Measurements from ENCODE around the gene TRIM3.

The TRIM3 gene

DNA sequence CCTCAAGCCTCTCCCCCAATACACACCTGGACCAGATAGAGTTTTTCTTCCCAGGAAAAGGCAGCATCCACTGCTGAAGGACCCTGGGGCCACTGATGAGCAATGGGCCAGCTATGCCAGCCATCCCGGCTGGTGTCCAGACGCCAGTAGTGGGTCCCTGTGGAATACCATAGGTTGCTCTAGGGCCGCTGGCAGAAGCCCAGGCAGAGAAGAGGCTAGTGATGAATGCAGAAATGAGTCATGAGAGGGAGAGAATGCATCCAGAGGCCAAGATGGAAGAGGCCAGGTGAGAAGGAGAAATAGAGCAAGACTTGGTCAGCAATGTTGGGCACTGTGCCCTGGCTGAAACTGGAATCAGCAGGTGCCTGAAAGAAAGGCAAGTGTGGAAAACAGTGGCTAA lies 41.9 kb downstream of the TRIM3 start:
- no peak overlapping the region for H3K4me3 ChIP-seq (replicated peaks in 1 of 2; ENCODE audit: low read depth in 2 of 2, low read length in 2 of 2)
- DNase-seq (ENCODE audit: low read depth in 2 of 2) = peak; percentile 66 to 92
- TF ChIP-seq, protein P1, sequence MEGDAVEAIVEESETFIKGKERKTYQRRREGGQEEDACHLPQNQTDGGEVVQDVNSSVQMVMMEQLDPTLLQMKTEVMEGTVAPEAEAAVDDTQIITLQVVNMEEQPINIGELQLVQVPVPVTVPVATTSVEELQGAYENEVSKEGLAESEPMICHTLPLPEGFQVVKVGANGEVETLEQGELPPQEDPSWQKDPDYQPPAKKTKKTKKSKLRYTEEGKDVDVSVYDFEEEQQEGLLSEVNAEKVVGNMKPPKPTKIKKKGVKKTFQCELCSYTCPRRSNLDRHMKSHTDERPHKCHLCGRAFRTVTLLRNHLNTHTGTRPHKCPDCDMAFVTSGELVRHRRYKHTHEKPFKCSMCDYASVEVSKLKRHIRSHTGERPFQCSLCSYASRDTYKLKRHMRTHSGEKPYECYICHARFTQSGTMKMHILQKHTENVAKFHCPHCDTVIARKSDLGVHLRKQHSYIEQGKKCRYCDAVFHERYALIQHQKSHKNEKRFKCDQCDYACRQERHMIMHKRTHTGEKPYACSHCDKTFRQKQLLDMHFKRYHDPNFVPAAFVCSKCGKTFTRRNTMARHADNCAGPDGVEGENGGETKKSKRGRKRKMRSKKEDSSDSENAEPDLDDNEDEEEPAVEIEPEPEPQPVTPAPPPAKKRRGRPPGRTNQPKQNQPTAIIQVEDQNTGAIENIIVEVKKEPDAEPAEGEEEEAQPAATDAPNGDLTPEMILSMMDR (IDR thresholded peaks at IDR 0.05; ENCODE audit: low read depth, low read length) = no peak

DNA sequence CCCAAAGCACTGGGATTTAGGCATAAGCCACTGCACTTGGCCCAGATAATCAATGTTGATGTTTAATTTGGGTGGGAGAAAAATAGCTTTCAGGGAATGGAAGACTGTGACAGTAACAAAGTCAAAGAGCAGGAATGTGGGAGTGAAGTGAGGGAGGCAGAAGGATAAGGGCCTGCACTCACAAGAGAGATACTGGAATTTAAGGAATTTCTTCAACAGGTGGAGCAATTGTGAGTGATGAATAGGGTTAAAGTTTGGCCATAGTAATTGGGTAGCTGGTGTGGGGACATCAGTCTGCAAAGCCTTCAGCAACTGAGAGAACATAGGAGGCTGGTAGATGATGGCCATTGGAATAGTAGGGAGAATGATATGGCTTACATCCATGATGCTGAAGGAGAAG lies 46.2 kb downstream of the TRIM3 start:
- no peak for DNase-seq (ENCODE audit: low read depth in 2 of 2)
- TF ChIP-seq, protein P1 (IDR thresholded peaks at IDR 0.05; ENCODE audit: low read depth, low read length) = no peak
- H3K4me3 ChIP-seq (replicated peaks in 1 of 2; ENCODE audit: low read depth in 2 of 2, low read length in 2 of 2) = no peak overlapping the region

DNA sequence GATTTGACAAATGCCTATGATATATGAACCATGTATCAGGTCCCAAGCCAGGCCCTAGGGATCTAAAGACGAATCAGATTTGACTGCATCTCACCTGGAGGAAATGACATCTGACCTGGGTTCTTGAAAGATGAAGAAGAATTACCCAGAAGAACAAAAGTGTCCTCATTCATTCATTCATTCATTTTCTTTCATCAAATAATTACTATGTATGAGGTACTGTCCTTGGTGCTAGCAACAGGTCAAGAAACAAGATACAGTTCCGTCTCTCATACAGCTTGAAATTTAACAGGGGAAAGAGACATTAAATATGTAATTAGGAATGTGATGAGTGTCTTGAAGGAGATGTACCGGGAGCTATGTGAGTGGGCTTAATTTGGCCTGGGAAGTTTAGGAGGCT lies 53.1 kb downstream of the TRIM3 start:
- TF ChIP-seq, protein P1 (IDR thresholded peaks at IDR 0.05; ENCODE audit: low read depth, low read length) = no peak
- no peak overlapping the region for H3K4me3 ChIP-seq (replicated peaks in 1 of 2; ENCODE audit: low read depth in 2 of 2, low read length in 2 of 2)
- no peak for DNase-seq (ENCODE audit: low read depth in 2 of 2)

DNA sequence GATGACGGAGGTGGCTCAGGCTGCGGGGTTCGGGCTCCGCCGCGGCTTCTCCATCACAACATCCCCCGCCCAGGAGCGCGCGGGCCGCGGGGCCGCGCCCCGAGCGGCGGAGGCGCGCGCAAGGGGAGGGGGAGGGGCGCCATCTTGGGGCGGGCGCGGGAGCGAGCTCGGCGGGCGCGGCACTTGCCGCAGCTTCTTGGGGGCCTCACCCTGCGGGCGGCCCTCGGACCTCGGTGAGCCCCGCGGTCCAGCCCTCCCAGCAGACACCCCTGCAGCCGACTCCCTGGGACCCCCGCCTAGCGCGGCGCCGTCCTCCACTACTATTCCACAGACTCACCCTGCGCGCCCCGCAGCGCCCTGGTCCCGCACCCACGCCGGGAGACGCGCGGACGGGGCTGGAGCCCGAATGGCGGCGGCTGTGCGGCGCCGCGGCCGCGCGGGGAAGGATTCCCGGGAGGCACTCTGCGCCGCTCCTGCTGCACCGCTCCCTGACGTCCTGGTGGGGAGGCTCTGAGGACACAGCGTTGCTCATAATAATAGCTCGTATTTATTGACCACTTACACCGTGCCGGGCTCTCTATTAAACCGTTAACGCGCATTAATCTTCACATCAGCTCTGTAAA lies 54.6 kb downstream of the TRIM3 start, which contains the start of gene APBB1:
APBB1 (minus strand) TSS at position 86 of the 623 bp plus-strand sequence. CDS start 7,747 bp downstream, outside the sequence.
- TF ChIP-seq, protein P1 (IDR thresholded peaks at IDR 0.05; ENCODE audit: low read depth, low read length) = peak; percentile 24
- H3K4me3 ChIP-seq (replicated peaks in 1 of 2; ENCODE audit: low read depth in 2 of 2, low read length in 2 of 2) = peak within 1 kb of the TSS; percentile 74 to 80
- DNase-seq (ENCODE audit: low read depth in 2 of 2) = peak; percentile 46 to 52

DNA sequence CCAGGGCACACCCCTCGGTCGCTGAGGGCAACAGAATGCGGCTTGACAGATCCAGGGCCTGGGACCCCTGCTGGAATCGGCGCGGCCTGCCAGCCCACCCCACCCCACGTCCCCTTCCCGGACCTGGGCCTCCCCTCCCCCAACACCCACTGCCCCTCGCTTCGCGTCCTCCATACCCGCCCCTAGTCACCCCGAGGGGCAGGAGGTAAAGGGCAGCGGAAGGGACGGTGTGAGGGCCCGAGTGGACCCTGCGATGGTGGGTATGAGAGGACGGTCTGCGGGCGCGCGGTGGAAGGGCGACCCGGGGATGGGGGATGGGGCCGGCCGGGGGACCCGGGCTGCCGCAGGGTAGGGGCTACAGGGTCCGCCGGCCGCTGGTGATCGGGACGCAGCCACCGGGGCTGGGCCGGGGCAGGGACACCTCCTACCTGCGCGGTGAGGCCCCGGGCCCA lies 55.2 kb downstream of the TRIM3 start:
- TF ChIP-seq, protein P1 (IDR thresholded peaks at IDR 0.05; ENCODE audit: low read depth, low read length) = no peak
- peak overlapping the region; percentile 74 to 80 for H3K4me3 ChIP-seq (replicated peaks in 1 of 2; ENCODE audit: low read depth in 2 of 2, low read length in 2 of 2)
- no peak for DNase-seq (ENCODE audit: low read depth in 2 of 2)

DNA sequence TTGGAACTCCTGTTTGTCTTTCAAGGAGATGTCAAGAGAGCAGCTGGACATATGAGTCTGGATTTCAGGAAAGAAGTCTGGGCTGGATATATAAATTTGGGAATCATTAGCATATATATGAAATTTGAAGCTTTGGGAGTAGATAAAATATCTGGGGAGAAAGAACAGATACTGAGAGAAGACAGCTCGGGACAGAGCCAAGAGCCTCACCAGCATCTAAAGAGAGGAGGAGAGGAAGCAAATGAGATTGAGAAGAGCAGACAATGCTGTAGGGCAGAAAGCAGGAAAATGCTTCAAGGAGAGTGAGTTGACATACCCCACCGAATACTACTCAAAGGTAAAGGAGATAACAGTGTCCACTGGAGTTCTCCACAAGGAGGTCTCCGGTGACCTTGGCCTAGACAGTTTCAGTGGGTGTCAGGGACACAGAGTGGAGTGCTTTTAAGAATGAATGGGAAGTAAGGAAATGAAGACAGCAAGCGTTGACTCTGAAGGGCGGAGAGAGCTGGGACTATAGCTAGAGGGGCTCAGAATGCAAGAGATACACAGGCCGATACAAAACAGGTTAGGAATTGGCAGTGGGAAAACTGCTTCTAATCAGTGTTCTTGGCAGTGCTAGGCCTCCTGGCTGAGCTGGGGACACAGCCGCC lies 55.7 kb downstream of the TRIM3 start:
- TF ChIP-seq, protein P1 (IDR thresholded peaks at IDR 0.05; ENCODE audit: low read depth, low read length) = no peak
- DNase-seq (ENCODE audit: low read depth in 2 of 2) = peak in 1 of 2 donors; percentile 8
- peak overlapping the region; percentile 74 to 80 for H3K4me3 ChIP-seq (replicated peaks in 1 of 2; ENCODE audit: low read depth in 2 of 2, low read length in 2 of 2)
